Colonic mucosa (tissue), 4 donors: ENCODE measurements around the gene VWA8. TPM values are rescaled to one million over a fixed set of nuclear protein-coding genes. Genes with fewer than 3 reads are reported as not detected.
"Not testable (repeated sequence)": the region's sequence is repeated elsewhere in the genome, so short reads cannot be mapped to it uniquely, and the experiment has no call there.

Experiments
- DNase-seq: peaks from one replicate; pipeline ENCODE4 v3.0.0-alpha.2; 2020
- H3K27ac ChIP-seq: fragments of 200-600 bp; one replicate; pipeline ENCODE4 v1.8.0; 2021
- H3K27me3 ChIP-seq: fragments of 200-600 bp; one replicate; pipeline ENCODE4 v1.8.0; 2021
- H3K36me3 ChIP-seq: fragments of 200-600 bp; one replicate; pipeline ENCODE4 v1.8.0; 2021
- H3K4me1 ChIP-seq: fragments of 200-600 bp; one replicate; pipeline ENCODE4 v1.8.0; 2021; ENCODE audit warnings: mild to moderate bottlenecking
- H3K4me3 ChIP-seq: fragments of 200-600 bp; one replicate; pipeline ENCODE4 v1.8.0; 2021
- H3K9ac ChIP-seq, 2 donors: one replicate each; pipeline ENCODE4 v1.7.0; 2013; ENCODE audit warnings: control low read depth in 2 of 2, low read depth in 2 of 2, low read length in 2 of 2
- H3K9me3 ChIP-seq: fragments of 200-600 bp; one replicate; pipeline ENCODE4 v1.8.0; 2021
- CTCF ChIP-seq: fragments of 200-600 bp; IDR thresholded peaks from one replicate; pipeline ENCODE4 v1.8.0; 2022; ENCODE audit warnings: antibody characterized with exemption, mild to moderate bottlenecking
- intact Hi-C: fragments of 100-400 bp; cut with DNase I; formaldehyde crosslinking; loops from one replicate; pipeline ENCODE4 v1.14.1; 2022
- total RNA-seq, 2 donors: library from RNA; stranded (reverse); fragmentation: NEBNext Ultra II Directional in 1 of 2; extraction: Animal tissue kit (Norgen Biotek cat#: 25700) in 1 of 2; gene quantifications; one replicate each; pipeline ENCODE4 v1.2.1, GENCODE V29; 2021
- donor health status: healthy.
- donor health status: DM: no; HTN: no; CAD: no.
- donor health status: DM: no; HTN: no; CAD: no.

VWA8 gene
- total RNA-seq, 2 donors from 2014 or later: 23.8 to 31.8 TPM

GRCh38 chr13:41639955-41640780, 320.7 kb downstream of the VWA8 start:
- intact Hi-C loops: loop anchor here (10.0 kb wide), 1 partner anchor 175 kb away; no protein-coding TSS in a partner anchor
- no peak for TF ChIP-seq CTCF
- Histone ChIP-seq H3K36me3 (no peaks in the 10 kb centered on the region), H3K4me1 (no peaks in the 10 kb centered on the region), H3K27ac (no peak overlapping the region), H3K27me3 (no peaks in the 10 kb centered on the region), H3K4me3 (no peak overlapping the region), H3K9me3 (no peaks in the 10 kb centered on the region), H3K9ac (no peak overlapping the region)
- DNase-seq: no peak

DNA sequence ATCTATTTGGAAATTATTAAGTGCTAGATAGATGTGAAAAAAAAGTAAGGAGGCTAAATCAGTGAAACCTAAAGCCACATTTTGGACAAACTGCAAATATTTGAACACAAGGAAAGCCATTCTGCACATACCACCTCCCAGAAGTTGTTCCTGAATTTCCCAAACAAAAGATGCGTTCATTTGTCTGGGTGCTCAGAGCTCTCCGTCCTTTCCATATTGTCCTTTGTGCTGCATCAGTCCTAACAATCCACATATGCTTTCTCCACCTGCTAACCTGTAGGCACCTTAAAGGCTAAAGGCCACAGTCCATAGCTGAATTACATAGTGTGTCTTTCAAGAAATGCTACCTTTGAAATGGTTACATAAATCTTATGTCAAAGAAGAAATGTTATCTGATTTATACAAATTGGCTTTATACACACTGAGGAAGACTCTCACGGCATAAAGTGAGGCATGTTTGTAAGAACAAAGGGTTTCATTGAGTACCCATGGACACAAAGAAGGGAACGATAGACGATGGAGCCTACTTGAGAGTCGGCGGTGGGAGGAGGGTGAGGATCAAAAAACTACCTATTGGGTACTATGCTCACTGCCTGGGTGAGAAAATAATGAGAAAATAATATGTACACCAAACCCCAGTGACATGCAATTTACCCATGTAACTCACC, 321.5 kb downstream of the VWA8 start:
- DNase-seq: no peak
- no peaks in the 10 kb centered on the region for H3K27me3 ChIP-seq
- intact Hi-C loops: no loop called here
- H3K36me3 ChIP-seq: no peaks in the 10 kb centered on the region
- no peaks in the 10 kb centered on the region for H3K4me1 ChIP-seq
- TF ChIP-seq CTCF: no peak
- no peak overlapping the region for H3K9ac ChIP-seq
- H3K27ac ChIP-seq: no peak overlapping the region
- H3K4me3 ChIP-seq: no peak overlapping the region
- no peaks in the 10 kb centered on the region for H3K9me3 ChIP-seq

GRCh38 chr13:41637586-41637985, 323.3 kb downstream of the VWA8 start:
- Histone ChIP-seq H3K27ac (no peak overlapping the region), H3K9ac (no peak overlapping the region), H3K27me3 (no peaks in the 10 kb centered on the region), H3K4me3 (no peak overlapping the region), H3K4me1 (no peaks in the 10 kb centered on the region), H3K36me3 (no peaks in the 10 kb centered on the region), H3K9me3 (no peaks in the 10 kb centered on the region)
- TF ChIP-seq CTCF: no peak
- intact Hi-C loops: no loop called here
- no peak for DNase-seq

DNA sequence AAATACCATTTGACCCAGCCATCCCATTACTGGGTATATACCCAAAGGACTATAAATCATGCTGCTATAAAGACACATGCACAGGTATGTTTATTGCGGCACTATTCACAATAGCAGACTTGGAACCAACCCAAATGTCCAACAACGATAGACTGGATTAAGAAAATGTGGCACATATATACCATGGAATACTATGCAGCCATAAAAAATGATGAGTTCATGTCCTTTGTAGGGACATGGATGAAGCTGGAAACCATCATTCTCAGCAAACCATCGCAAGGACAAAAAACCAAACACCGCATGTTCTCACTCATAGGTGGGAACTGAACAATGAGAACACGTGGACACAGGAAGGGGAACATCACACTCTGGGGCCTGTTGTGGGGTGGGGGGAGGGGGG, 323.9 kb downstream of the VWA8 start:
- DNase-seq, intact Hi-C loops: not testable (repeated sequence)

DNA sequence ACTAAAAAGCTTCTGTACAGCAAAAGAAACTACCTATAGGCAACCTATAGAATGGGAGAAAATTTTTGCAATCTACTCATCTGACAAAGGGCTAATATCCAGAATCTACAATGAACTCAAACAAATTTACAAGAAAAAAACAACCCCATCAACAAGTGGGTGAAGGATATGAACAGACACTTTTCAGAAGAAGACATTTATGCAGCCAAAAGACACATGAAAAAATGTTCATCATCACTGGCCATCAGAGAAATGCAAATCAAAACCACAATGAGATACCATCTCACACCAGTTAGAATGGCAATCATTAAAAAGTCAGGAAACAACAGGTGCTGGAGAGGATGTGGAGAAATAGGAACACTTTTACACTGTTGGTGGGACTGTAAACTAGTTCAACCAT, 324.3 kb downstream of the VWA8 start:
- H3K4me3 ChIP-seq, H3K36me3 ChIP-seq, H3K9me3 ChIP-seq, H3K4me1 ChIP-seq, H3K9ac ChIP-seq, DNase-seq, intact Hi-C loops, H3K27ac ChIP-seq, H3K27me3 ChIP-seq: not testable (repeated sequence)

More for the DNA sequence above, 323.9 kb downstream of the VWA8 start:
- not testable (repeated sequence) for H3K9ac ChIP-seq, H3K27me3 ChIP-seq, H3K9me3 ChIP-seq, H3K4me1 ChIP-seq, H3K36me3 ChIP-seq, H3K27ac ChIP-seq, H3K4me3 ChIP-seq

DNA sequence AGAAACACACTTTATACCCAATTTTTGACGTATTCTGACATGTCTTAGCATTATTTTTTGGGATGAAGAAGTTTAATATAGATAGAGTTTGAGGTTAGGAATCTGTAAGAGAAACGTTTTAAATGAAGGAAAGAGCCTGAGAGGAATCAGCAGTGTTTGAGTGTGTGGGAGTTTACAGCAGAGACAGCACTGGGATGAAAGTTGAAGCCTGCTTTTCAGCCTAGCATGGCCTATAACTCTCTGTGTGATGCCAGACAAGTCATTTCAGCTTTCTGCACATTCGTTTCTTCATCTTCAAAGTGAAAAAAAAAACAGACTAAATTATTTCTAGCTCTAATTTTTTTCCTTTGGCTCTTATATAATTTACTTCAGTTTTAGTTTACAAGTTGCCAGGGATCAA, 326.5 kb downstream of the VWA8 start:
- H3K27ac ChIP-seq: no peak overlapping the region
- TF ChIP-seq CTCF: no peak
- H3K9ac ChIP-seq: no peak overlapping the region
- no peak overlapping the region for H3K4me3 ChIP-seq
- no peaks in the 10 kb centered on the region for H3K27me3 ChIP-seq
- H3K9me3 ChIP-seq: no peaks in the 10 kb centered on the region
- no peak for DNase-seq
- H3K4me1 ChIP-seq: no peaks in the 10 kb centered on the region
- intact Hi-C loops: no loop called here
- no peaks in the 10 kb centered on the region for H3K36me3 ChIP-seq
